Measurements from ENCODE around the gene DOHH. TPM values are rescaled to one million over a fixed set of nuclear protein-coding genes. Genes with fewer than 3 reads are reported as not detected.

The DOHH gene
- total and polyA plus RNA-seq, 2 donors (not counting 3 experiments of a cell fraction or from before 2014, with no cell fraction given): 8.7 to 15.2 TPM

DNA sequence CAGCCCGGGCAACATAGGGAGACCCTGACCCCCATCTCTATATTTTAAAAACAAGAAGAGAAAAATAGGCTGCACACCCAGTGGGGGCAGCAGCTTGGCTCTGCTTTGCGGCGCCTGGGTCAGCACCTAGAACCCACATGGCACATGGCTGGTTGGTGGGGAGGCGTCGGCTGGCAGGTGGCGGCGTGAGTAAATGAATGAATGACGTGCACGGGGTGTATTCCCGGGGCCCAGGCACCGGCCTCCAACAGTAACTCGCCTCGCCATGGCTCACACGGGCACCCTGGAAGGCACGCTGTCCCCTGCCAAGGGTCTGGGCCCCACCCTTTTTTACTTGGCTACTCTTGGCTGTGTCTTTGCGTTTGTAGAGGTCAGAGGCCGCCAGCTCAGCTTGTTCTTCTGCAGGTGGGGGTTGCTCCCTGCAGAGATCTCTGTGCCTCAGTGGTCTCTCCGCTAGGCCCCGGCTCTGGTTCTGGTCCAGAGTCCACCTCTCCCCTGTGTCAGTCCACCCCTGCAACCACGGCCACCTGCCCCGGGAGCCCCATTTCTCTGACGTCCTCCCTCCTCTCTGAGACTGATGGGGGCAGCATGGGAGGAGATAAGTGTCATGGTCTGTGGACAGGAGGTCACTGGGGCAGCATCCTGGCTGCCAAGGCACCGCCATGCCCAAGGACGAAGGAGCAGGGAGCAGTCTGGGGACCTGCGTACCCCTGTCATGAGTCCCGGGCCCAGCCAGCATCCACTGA, 11.2 kb upstream of the DOHH start:
- Histone ChIP-seq H3K4me1 (ENCODE audit: control insufficient read depth, extremely low read depth, insufficient read depth, low read length) (peaks cover 4% of the 10 kb centered on the region), H3K9me3 (replicated peaks; ENCODE audit: control insufficient read depth, insufficient read depth, low read length) (no peaks in the 10 kb centered on the region), H3K9ac (replicated peaks; ENCODE audit: extremely low read depth, insufficient read depth, low read length) (no peak overlapping the region), H4K20me1 (replicated peaks; ENCODE audit: control insufficient read depth, extremely low read depth, insufficient read depth, low read length) (no peaks in the 10 kb centered on the region), H3K9me1 (replicated peaks; ENCODE audit: control insufficient read depth, extremely low read depth, insufficient read depth, low read length) (no peaks in the 10 kb centered on the region), H2AFZ (ENCODE audit: low read depth, low read length) (no peak overlapping the region), H3K4me3 (replicated peaks in 1 of 3; ENCODE audit: insufficient read depth in 1 of 3, low read depth in 1 of 3, low read length in 3 of 3) (no peak overlapping the region), H3K4me2 (ENCODE audit: insufficient read depth, low read length) (no peak overlapping the region), H3K27me3 (ENCODE audit: control insufficient read depth in 2 of 2, insufficient read depth in 2 of 2, low read length in 2 of 2) (no peaks in the 10 kb centered on the region), H3K79me2 (ENCODE audit: control insufficient read depth, insufficient read depth, low read length) (peaks cover 97% of the 10 kb centered on the region), H3K27ac (ENCODE audit: insufficient read depth, low read depth, low read length) (no peak overlapping the region), H3K36me3 (ENCODE audit: control insufficient read depth in 2 of 2, extremely low read depth in 1 of 2, insufficient read depth in 2 of 2, low read length in 2 of 2) (peaks cover 0 to 16% of the 10 kb centered on the region in 2 experiments)
- CTCF ChIA-PET: no interaction called here
- TF ChIP-seq MYC (IDR thresholded peaks at IDR 0.05; ENCODE audit: low read depth, low read length) (no peak), EZH2 (IDR thresholded peaks at IDR 0.05; ENCODE audit: borderline replicate concordance, low read depth, low read length, severe bottlenecking) (no peak), GATA2 (IDR thresholded peaks at IDR 0.05; ENCODE audit: insufficient read depth, insufficient read length, low read depth, low read length) (no peak), POLR2AphosphoS5 (IDR thresholded peaks at IDR 0.05; ENCODE audit: insufficient read depth, low read depth, low read length) (no peak), FOS (IDR thresholded peaks at IDR 0.05; ENCODE audit: borderline replicate concordance, insufficient read depth, low read length) (no peak), JUN (IDR thresholded peaks at IDR 0.05; ENCODE audit: borderline replicate concordance, insufficient read depth, insufficient read length, low read depth) (no peak), POLR2A (IDR thresholded peaks at IDR 0.05; ENCODE audit: low read depth, low read length) (no peak)
- TF ChIP-seq, protein P1, sequence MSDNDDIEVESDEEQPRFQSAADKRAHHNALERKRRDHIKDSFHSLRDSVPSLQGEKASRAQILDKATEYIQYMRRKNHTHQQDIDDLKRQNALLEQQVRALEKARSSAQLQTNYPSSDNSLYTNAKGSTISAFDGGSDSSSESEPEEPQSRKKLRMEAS (IDR thresholded peaks at IDR 0.05; ENCODE audit: insufficient read depth, insufficient read length): no peak
- TF ChIP-seq, protein P2, sequence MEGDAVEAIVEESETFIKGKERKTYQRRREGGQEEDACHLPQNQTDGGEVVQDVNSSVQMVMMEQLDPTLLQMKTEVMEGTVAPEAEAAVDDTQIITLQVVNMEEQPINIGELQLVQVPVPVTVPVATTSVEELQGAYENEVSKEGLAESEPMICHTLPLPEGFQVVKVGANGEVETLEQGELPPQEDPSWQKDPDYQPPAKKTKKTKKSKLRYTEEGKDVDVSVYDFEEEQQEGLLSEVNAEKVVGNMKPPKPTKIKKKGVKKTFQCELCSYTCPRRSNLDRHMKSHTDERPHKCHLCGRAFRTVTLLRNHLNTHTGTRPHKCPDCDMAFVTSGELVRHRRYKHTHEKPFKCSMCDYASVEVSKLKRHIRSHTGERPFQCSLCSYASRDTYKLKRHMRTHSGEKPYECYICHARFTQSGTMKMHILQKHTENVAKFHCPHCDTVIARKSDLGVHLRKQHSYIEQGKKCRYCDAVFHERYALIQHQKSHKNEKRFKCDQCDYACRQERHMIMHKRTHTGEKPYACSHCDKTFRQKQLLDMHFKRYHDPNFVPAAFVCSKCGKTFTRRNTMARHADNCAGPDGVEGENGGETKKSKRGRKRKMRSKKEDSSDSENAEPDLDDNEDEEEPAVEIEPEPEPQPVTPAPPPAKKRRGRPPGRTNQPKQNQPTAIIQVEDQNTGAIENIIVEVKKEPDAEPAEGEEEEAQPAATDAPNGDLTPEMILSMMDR (IDR thresholded peaks at IDR 0.05; ENCODE audit: extremely low read depth in 1 of 2, insufficient read depth in 1 of 2, low read depth in 1 of 2, low read length in 2 of 2): no peak
- DNase-seq (ENCODE audit: low read depth, low spot score) (no peak), FAIRE-seq (no peak)
- POLR2A ChIA-PET: no interaction called here
- intact Hi-C loops (cut with micrococcal nuclease): no loop called here
- BruUV-seq (replicated peaks): no TSS peak
- dilution Hi-C loops (cut with MboI; ENCODE audit: extremely low pct_ligation_motif_present, low sequenced_read_pairs): no loop called here

All from endothelial cell of umbilical vein (primary cell).